ENCODE results near the gene RAG2. TPM values are rescaled to one million over a fixed set of nuclear protein-coding genes. Genes with fewer than 3 reads are reported as not detected.

The RAG2 gene
- total and polyA plus RNA-seq, 2 donors (not counting 1 experiment from before 2014, with no cell fraction given): not detected

DNA sequence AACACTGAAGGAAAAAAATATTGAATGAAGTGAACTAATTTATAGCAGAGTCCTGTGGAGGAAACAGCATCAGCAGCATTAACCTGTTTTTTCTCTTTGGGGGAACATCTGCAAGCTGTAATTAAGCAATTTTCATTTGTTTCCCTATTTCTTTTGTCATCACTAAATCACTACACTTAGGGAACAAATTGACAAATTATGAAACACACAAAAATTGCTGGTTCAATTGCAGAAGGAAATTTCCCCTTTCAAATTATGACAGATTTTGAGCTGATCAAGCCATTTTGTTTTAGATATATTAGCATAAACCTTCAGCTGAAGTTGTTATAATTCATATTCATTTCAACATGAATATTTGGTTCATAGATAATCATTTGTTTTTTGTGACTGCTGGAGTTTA is 22.2 kb upstream of the RAG2 start:
- peaks cover 5 to 6% of the 10 kb centered on the region in 2 donors for H3K4me1 ChIP-seq (ENCODE audit: control insufficient read depth in 2 of 2, insufficient read depth in 2 of 2, low read length in 2 of 2)
- no peak overlapping the region for H2AFZ ChIP-seq (ENCODE audit: insufficient read depth, low read depth, low read length, poor library complexity, severe bottlenecking)
- H3K27ac ChIP-seq (ENCODE audit: low read length in 2 of 2): no peak overlapping the region
- no peak overlapping the region for H3K4me2 ChIP-seq (replicated peaks; ENCODE audit: low read depth, low read length, poor library complexity, severe bottlenecking)
- peaks cover 8% of the 10 kb centered on the region for H3K4me1 Mint-ChIP-seq
- H4K20me1 ChIP-seq (ENCODE audit: control insufficient read depth, insufficient read depth, low read length, poor library complexity, severe bottlenecking): no peaks in the 10 kb centered on the region
- H3K9ac ChIP-seq (ENCODE audit: low read length): no peak overlapping the region
- H3K9me3 Mint-ChIP-seq (ENCODE audit: insufficient read depth): no peaks in the 10 kb centered on the region
- POLR2A ChIA-PET: no interaction called here
- peaks cover 0 to 2% (median 0%) of the 10 kb centered on the region in 3 donors for H3K9me3 ChIP-seq (ENCODE audit: control extremely low read depth in 1 of 3, control insufficient read depth in 2 of 3, insufficient read depth in 1 of 3, low read length in 2 of 3)
- H3K27me3 Mint-ChIP-seq: peaks cover 43% of the 10 kb centered on the region
- peaks cover 0 to 31% (median 6%) of the 10 kb centered on the region in 4 experiments for H3K27me3 ChIP-seq (replicated peaks in 1 of 4; ENCODE audit: control extremely low read depth in 1 of 4, control insufficient read depth in 3 of 4, insufficient read depth in 4 of 4, low read length in 3 of 4)
- no peak overlapping the region for H3K27ac Mint-ChIP-seq
- intact Hi-C loops (cut with micrococcal nuclease): no loop called here
- H3K79me2 ChIP-seq (ENCODE audit: control insufficient read depth, insufficient read depth, low read length): no peaks in the 10 kb centered on the region
- CTCF ChIA-PET: no interaction called here
- H3K36me3 ChIP-seq (replicated peaks in 1 of 2; ENCODE audit: control extremely low read depth in 1 of 2, control insufficient read depth in 1 of 2, extremely low read depth in 1 of 2, insufficient read depth in 2 of 2, low read length in 1 of 2): no peaks in the 10 kb centered on the region
- ATAC-seq (ENCODE audit: low read depth): no peak
- no peak for TF ChIP-seq EZH2 (IDR thresholded peaks at IDR 0.05; ENCODE audit: borderline replicate concordance, insufficient read depth, low read depth, low read length, poor library complexity, severe bottlenecking)
- TF ChIP-seq, protein P1, sequence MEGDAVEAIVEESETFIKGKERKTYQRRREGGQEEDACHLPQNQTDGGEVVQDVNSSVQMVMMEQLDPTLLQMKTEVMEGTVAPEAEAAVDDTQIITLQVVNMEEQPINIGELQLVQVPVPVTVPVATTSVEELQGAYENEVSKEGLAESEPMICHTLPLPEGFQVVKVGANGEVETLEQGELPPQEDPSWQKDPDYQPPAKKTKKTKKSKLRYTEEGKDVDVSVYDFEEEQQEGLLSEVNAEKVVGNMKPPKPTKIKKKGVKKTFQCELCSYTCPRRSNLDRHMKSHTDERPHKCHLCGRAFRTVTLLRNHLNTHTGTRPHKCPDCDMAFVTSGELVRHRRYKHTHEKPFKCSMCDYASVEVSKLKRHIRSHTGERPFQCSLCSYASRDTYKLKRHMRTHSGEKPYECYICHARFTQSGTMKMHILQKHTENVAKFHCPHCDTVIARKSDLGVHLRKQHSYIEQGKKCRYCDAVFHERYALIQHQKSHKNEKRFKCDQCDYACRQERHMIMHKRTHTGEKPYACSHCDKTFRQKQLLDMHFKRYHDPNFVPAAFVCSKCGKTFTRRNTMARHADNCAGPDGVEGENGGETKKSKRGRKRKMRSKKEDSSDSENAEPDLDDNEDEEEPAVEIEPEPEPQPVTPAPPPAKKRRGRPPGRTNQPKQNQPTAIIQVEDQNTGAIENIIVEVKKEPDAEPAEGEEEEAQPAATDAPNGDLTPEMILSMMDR (IDR thresholded peaks at IDR 0.05): no peak
- no peak overlapping the region for H3K4me3 Mint-ChIP-seq
- DNase-seq: no peak
- H3K4me3 ChIP-seq (ENCODE audit: control extremely low read depth in 1 of 5, extremely low read depth in 1 of 5, insufficient read depth in 1 of 5, low read depth in 2 of 5, low read length in 4 of 5): no peak overlapping the region

DNA sequence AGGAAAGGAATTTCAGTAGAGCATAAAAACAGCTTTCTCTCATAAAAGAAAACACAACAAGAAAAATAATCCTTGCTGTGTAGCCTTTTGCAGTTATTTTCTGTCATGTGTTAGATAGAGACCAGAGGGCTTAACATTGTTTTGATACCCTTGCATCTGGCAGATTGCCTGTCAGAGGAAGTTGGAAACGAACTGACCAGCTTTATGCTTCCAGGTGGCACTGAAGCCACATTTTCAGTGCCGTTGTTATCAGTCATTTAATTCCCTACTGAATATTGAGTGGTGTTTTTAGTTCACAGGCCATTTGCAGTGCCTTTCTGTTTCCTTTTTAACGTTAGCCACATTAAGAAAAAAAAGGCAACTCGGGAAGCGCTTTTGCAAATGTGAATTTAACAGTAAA is 21.5 kb upstream of the RAG2 start:
- no peak overlapping the region for H3K4me3 Mint-ChIP-seq

More for the DNA sequence above, 21.5 kb upstream of the RAG2 start:
- no peak for DNase-seq
- 0% methylated on average over 1 of the region's 5 CpGs for WGBS (ENCODE audit: insufficient coverage)
- no peaks in the 10 kb centered on the region for H4K20me1 ChIP-seq (ENCODE audit: control insufficient read depth, insufficient read depth, low read length, poor library complexity, severe bottlenecking)
- Mint-ChIP-seq H3K4me1 (peaks cover 8% of the 10 kb centered on the region), H3K27me3 (peaks cover 40% of the 10 kb centered on the region), H3K27ac (no peak overlapping the region), H3K9me3 (ENCODE audit: insufficient read depth) (no peaks in the 10 kb centered on the region)
- no peaks in the 10 kb centered on the region for H3K79me2 ChIP-seq (ENCODE audit: control insufficient read depth, insufficient read depth, low read length)
- ChIA-PET POLR2A (no interaction called here), CTCF (no interaction called here)
- H3K4me3 ChIP-seq (ENCODE audit: control extremely low read depth in 1 of 5, extremely low read depth in 1 of 5, insufficient read depth in 1 of 5, low read depth in 2 of 5, low read length in 4 of 5): no peak overlapping the region
- no peak overlapping the region for H3K9ac ChIP-seq (ENCODE audit: low read length)
- H3K9me3 ChIP-seq (ENCODE audit: control extremely low read depth in 1 of 3, control insufficient read depth in 2 of 3, insufficient read depth in 1 of 3, low read length in 2 of 3): peaks cover 0 to 2% (median 0%) of the 10 kb centered on the region in 3 donors
- no peak overlapping the region for H3K4me2 ChIP-seq (replicated peaks; ENCODE audit: low read depth, low read length, poor library complexity, severe bottlenecking)
- H3K4me1 ChIP-seq (ENCODE audit: control insufficient read depth in 2 of 2, insufficient read depth in 2 of 2, low read length in 2 of 2): peaks cover 5 to 6% of the 10 kb centered on the region in 2 donors
- TF ChIP-seq, protein P1 (IDR thresholded peaks at IDR 0.05): no peak
- TF ChIP-seq EZH2 (IDR thresholded peaks at IDR 0.05; ENCODE audit: borderline replicate concordance, insufficient read depth, low read depth, low read length, poor library complexity, severe bottlenecking): no peak
- peaks cover 0 to 31% (median 6%) of the 10 kb centered on the region in 4 experiments for H3K27me3 ChIP-seq (replicated peaks in 1 of 4; ENCODE audit: control extremely low read depth in 1 of 4, control insufficient read depth in 3 of 4, insufficient read depth in 4 of 4, low read length in 3 of 4)
- intact Hi-C loops (cut with micrococcal nuclease): no loop called here
- H2AFZ ChIP-seq (ENCODE audit: insufficient read depth, low read depth, low read length, poor library complexity, severe bottlenecking): no peak overlapping the region
- no peak for ATAC-seq (ENCODE audit: low read depth)
- no peaks in the 10 kb centered on the region for H3K36me3 ChIP-seq (replicated peaks in 1 of 2; ENCODE audit: control extremely low read depth in 1 of 2, control insufficient read depth in 1 of 2, extremely low read depth in 1 of 2, insufficient read depth in 2 of 2, low read length in 1 of 2)
- no peak overlapping the region for H3K27ac ChIP-seq (ENCODE audit: low read length in 2 of 2)

Data from B cell (primary cell).